ENCODE results near the gene CLIC4.

CLIC4 gene

DNA sequence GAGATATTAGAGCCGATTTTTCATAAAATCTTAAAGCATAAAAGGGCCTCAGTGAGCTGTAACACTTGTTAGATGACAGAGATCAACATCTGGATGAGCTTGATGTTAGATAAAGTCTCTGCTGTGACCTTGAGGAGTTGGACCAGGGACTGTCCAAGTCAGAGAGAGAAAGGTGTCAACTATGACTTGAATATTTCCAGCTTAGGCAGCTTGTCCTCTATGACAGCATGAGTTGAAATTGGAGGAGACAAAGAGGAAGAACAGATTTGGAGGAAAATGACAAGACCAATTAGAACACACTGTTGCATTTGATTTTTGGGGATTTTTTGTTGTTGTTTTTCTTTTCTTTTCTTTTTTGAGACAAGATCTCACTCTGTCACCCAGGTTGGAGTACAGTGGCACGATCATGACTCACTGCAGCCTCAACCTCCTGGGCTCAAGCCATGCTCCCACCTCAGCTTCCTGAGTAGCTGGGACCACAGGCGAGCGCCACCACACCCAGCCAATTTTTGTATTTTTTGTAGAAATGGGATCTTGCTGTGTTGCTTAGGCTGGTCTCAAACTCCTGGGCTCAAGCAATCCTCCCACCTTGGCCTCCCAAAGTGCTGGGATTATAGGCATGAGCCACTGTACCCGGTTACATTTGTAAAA lies 35.3 kb upstream of the CLIC4 start:
- no peak overlapping the region for H2AFZ ChIP-seq (ENCODE audit: low read depth, low read length)
- no peak overlapping the region for H3K4me3 ChIP-seq (ENCODE audit: low read length)
- no peaks in the 10 kb centered on the region for H3K27me3 ChIP-seq (ENCODE audit: low read depth, low read length)
- H3K9me3 ChIP-seq (ENCODE audit: insufficient read depth, low read length): no peaks in the 10 kb centered on the region
- no peaks in the 10 kb centered on the region for H3K79me2 ChIP-seq (ENCODE audit: low read length)
- TF ChIP-seq, protein P1, sequence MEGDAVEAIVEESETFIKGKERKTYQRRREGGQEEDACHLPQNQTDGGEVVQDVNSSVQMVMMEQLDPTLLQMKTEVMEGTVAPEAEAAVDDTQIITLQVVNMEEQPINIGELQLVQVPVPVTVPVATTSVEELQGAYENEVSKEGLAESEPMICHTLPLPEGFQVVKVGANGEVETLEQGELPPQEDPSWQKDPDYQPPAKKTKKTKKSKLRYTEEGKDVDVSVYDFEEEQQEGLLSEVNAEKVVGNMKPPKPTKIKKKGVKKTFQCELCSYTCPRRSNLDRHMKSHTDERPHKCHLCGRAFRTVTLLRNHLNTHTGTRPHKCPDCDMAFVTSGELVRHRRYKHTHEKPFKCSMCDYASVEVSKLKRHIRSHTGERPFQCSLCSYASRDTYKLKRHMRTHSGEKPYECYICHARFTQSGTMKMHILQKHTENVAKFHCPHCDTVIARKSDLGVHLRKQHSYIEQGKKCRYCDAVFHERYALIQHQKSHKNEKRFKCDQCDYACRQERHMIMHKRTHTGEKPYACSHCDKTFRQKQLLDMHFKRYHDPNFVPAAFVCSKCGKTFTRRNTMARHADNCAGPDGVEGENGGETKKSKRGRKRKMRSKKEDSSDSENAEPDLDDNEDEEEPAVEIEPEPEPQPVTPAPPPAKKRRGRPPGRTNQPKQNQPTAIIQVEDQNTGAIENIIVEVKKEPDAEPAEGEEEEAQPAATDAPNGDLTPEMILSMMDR (IDR thresholded peaks at IDR 0.05; ENCODE audit: low read depth, low read length): no peak
- no peak for TF ChIP-seq EZH2phosphoT487 (IDR thresholded peaks at IDR 0.05; ENCODE audit: low read depth)
- no peaks in the 10 kb centered on the region for H3K36me3 ChIP-seq (replicated peaks; ENCODE audit: low read depth, low read length)
- no peaks in the 10 kb centered on the region for H4K20me1 ChIP-seq (ENCODE audit: insufficient read depth, low read length)
- H3K4me1 ChIP-seq (ENCODE audit: low read length): peaks cover 4% of the 10 kb centered on the region; the same call in 1 of the 2 replicates
- H3K9ac ChIP-seq (ENCODE audit: low read length): no peak overlapping the region
- H3K27ac ChIP-seq (ENCODE audit: low read length): no peak overlapping the region
- H3K4me2 ChIP-seq (ENCODE audit: low read length): no peak overlapping the region

DNA sequence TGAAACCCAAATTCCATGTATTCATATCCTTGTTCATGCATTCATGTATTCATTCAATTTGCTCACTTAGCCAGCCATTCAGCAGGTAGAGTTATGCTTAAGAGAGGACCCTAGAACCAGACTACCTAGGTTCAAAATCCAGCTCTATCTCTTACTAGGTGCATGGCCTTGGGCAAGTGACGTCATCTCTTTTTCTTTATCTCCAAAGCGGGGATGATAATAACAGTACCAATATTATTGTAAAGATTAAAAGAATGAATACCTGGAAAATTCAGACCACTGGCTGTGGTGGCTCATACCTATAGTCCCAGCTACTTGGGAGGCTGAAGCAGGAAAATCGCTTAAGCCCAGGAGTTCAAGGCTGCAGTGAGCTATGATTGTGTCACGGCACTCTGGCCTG lies 33.9 kb upstream of the CLIC4 start:
- H4K20me1 ChIP-seq (ENCODE audit: insufficient read depth, low read length): no peaks in the 10 kb centered on the region
- H3K9ac ChIP-seq (ENCODE audit: low read length): no peak overlapping the region
- H3K79me2 ChIP-seq (ENCODE audit: low read length): no peaks in the 10 kb centered on the region
- H2AFZ ChIP-seq (ENCODE audit: low read depth, low read length): no peak overlapping the region
- no peak overlapping the region for H3K27ac ChIP-seq (ENCODE audit: low read length)
- H3K36me3 ChIP-seq (replicated peaks; ENCODE audit: low read depth, low read length): no peaks in the 10 kb centered on the region
- H3K27me3 ChIP-seq (ENCODE audit: low read depth, low read length): no peaks in the 10 kb centered on the region
- H3K4me2 ChIP-seq (ENCODE audit: low read length): no peak overlapping the region
- no peaks in the 10 kb centered on the region for H3K9me3 ChIP-seq (ENCODE audit: insufficient read depth, low read length)
- H3K4me3 ChIP-seq (ENCODE audit: low read length): no peak overlapping the region
- TF ChIP-seq, protein P1 (IDR thresholded peaks at IDR 0.05; ENCODE audit: low read depth, low read length): no peak
- no peak for TF ChIP-seq EZH2phosphoT487 (IDR thresholded peaks at IDR 0.05; ENCODE audit: low read depth)
- peaks cover 4% of the 10 kb centered on the region; the same call in 1 of the 2 replicates for H3K4me1 ChIP-seq (ENCODE audit: low read length)

DNA sequence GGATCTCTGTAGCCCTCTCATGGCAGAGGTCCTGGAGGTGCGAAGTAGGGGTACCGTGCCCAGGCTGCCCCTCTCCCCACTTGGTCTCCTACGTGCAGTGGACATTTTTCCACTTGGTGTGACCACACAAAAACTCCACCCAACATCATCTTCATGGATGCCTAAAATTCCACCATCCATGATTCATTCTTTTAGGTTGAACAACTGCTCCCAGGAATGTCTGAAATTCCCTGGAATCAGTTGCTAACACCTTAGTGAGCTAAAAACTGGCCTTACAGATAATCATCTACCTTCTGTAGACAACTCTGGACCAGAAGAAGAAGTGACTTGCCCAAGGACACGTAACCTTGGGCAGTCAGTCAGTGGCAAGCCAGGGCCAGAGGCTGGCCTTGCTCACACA lies 32.1 kb upstream of the CLIC4 start:
- Histone ChIP-seq H3K27me3 (ENCODE audit: low read depth, low read length) (no peaks in the 10 kb centered on the region), H2AFZ (ENCODE audit: low read depth, low read length) (no peak overlapping the region), H3K9ac (ENCODE audit: low read length) (no peak overlapping the region), H3K79me2 (ENCODE audit: low read length) (no peaks in the 10 kb centered on the region), H3K4me3 (ENCODE audit: low read length) (no peak overlapping the region), H3K4me1 (ENCODE audit: low read length) (peaks cover 4% of the 10 kb centered on the region; the same call in 1 of the 2 replicates), H3K9me3 (ENCODE audit: insufficient read depth, low read length) (no peaks in the 10 kb centered on the region), H3K4me2 (ENCODE audit: low read length) (no peak overlapping the region), H4K20me1 (ENCODE audit: insufficient read depth, low read length) (no peaks in the 10 kb centered on the region), H3K27ac (ENCODE audit: low read length) (no peak overlapping the region), H3K36me3 (replicated peaks; ENCODE audit: low read depth, low read length) (no peaks in the 10 kb centered on the region)
- TF ChIP-seq EZH2phosphoT487 (IDR thresholded peaks at IDR 0.05; ENCODE audit: low read depth): no peak
- TF ChIP-seq, protein P1 (IDR thresholded peaks at IDR 0.05; ENCODE audit: low read depth, low read length): no peak

DNA sequence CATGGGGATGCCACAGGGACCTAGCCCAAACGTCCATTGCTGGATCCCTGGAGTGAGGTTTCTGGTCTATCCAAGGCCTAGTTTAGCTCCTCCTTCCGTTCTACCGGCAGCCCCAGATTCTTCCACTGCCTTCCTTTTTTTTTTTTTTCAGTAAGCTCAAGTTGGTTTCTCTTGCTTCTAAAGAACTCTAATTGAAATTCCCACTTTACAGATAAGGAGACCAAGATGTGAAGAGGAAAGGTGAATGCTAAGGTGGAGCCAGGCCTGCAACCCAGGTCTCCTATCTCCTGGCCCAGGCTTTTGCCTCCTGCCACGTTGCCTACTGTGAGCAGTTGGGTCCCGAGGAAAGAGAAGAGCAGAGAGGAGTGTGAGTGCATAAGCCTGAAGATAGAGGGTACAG lies 31.5 kb upstream of the CLIC4 start:
- Histone ChIP-seq H2AFZ (ENCODE audit: low read depth, low read length) (no peak overlapping the region), H3K27me3 (ENCODE audit: low read depth, low read length) (no peaks in the 10 kb centered on the region), H4K20me1 (ENCODE audit: insufficient read depth, low read length) (no peaks in the 10 kb centered on the region), H3K79me2 (ENCODE audit: low read length) (no peaks in the 10 kb centered on the region), H3K27ac (ENCODE audit: low read length) (no peak overlapping the region), H3K4me3 (ENCODE audit: low read length) (no peak overlapping the region), H3K36me3 (replicated peaks; ENCODE audit: low read depth, low read length) (no peaks in the 10 kb centered on the region), H3K4me1 (ENCODE audit: low read length) (peaks cover 4% of the 10 kb centered on the region; the same call in 1 of the 2 replicates), H3K9me3 (ENCODE audit: insufficient read depth, low read length) (no peaks in the 10 kb centered on the region), H3K4me2 (ENCODE audit: low read length) (no peak overlapping the region), H3K9ac (ENCODE audit: low read length) (no peak overlapping the region)
- TF ChIP-seq EZH2phosphoT487 (IDR thresholded peaks at IDR 0.05; ENCODE audit: low read depth): no peak
- TF ChIP-seq, protein P1 (IDR thresholded peaks at IDR 0.05; ENCODE audit: low read depth, low read length): no peak

All from OCI-LY3 (cell line).